MM.1S (cell line): ENCODE results near the gene COMT.

Experiments
- DNase-seq: peaks from one replicate; pipeline ENCODE4 v3.0.0-alpha.2; 2015
- H2AFZ ChIP-seq: fragments of 300-600 bp; sonication (generic); 2 replicates; pipeline ENCODE4 v1.6.0; 2016; ENCODE audit warnings: antibody characterized with exemption, low read length
- H3F3A ChIP-seq: fragments of 300-600 bp; sonication (generic); 2 replicates; pipeline ENCODE4 v1.6.1; 2016; ENCODE audit warnings: mild to moderate bottlenecking, antibody characterized with exemption, low read length, moderate library complexity, mixed read lengths; ENCODE audit not compliant: insufficient read depth
- H3K27ac ChIP-seq: fragments of 300-600 bp; sonication (generic); 2 replicates; pipeline ENCODE4 v1.5.1; 2016; ENCODE audit warnings: mild to moderate bottlenecking, low read length
- H3K27me3 ChIP-seq: fragments of 300-600 bp; sonication (generic); replicated peaks from 2 replicates; pipeline ENCODE4 v1.6.0; 2016; ENCODE audit warnings: low read length; ENCODE audit not compliant: insufficient read depth
- H3K36me3 ChIP-seq: fragments of 300-600 bp; sonication (generic); replicated peaks from 2 replicates; pipeline ENCODE4 v1.6.1; 2016; ENCODE audit warnings: mild to moderate bottlenecking, low read length, mixed read lengths; ENCODE audit not compliant: insufficient read depth
- H3K4me1 ChIP-seq: fragments of 300-600 bp; sonication (generic); 2 replicates; pipeline ENCODE4 v1.6.1; 2016; ENCODE audit warnings: low read length, mixed read lengths
- H3K4me2 ChIP-seq: fragments of 300-600 bp; sonication (generic); 2 replicates; pipeline ENCODE4 v1.6.0; 2016; ENCODE audit warnings: low read depth, low read length
- H3K4me3 ChIP-seq: fragments of 300-600 bp; sonication (generic); 2 replicates; pipeline ENCODE4 v1.5.1; 2016; ENCODE audit warnings: low read length, mixed read lengths
- H3K79me2 ChIP-seq: fragments of 300-600 bp; sonication (generic); 2 replicates; pipeline ENCODE4 v1.6.1; 2016; ENCODE audit warnings: mixed run types, low read length, mixed read lengths
- H3K9ac ChIP-seq: fragments of 300-600 bp; sonication (generic); 2 replicates; pipeline ENCODE4 v1.6.1; 2016; ENCODE audit warnings: low read length, mixed read lengths
- H3K9me2 ChIP-seq: fragments of 300-600 bp; sonication (generic); replicated peaks from 2 replicates; pipeline ENCODE4 v1.6.1; 2016; ENCODE audit warnings: mild to moderate bottlenecking, low read length, mixed read lengths; ENCODE audit not compliant: insufficient read depth
- H3K9me3 ChIP-seq: fragments of 300-600 bp; sonication (generic); replicated peaks from 2 replicates; pipeline ENCODE4 v1.6.1; 2016; ENCODE audit warnings: mild to moderate bottlenecking, low read length, mixed read lengths; ENCODE audit not compliant: insufficient read depth
- H4K20me1 ChIP-seq: fragments of 300-600 bp; sonication (generic); 2 replicates; pipeline ENCODE4 v1.6.1; 2016; ENCODE audit warnings: mild to moderate bottlenecking, low read length, moderate library complexity, mixed read lengths; ENCODE audit not compliant: insufficient read depth
- CTCF ChIP-seq: fragments of 300-600 bp; sonication (generic); IDR thresholded peaks from 2 replicates; pipeline ENCODE4 v1.5.1; 2016; ENCODE audit warnings: antibody characterized with exemption, low read length, mixed read lengths
- EZH2 ChIP-seq: fragments of 300-600 bp; sonication (generic); optimal IDR thresholded peaks from 2 replicates; pipeline ENCODE3; 2017; ENCODE audit warnings: low read depth, mild to moderate bottlenecking, antibody characterized with exemption, low read length, mixed read lengths
- EZH2phosphoT487 ChIP-seq: fragments of 300-600 bp; sonication (generic); IDR thresholded peaks from 2 replicates; pipeline ENCODE4 v1.6.1; 2018; ENCODE audit warnings: antibody characterized with exemption, low read length

COMT gene

GRCh38 chr22:19992481-19992911, 50.9 kb downstream of the COMT start:
- TF ChIP-seq CTCF = no peak
- no peak for TF ChIP-seq EZH2
- TF ChIP-seq EZH2phosphoT487 = no peak
- H3K4me2 ChIP-seq = no peak overlapping the region

GRCh38 chr22:19992921-19993355, 51.4 kb downstream of the COMT start:
- no peak overlapping the region for H3K4me3 ChIP-seq
- DNase-seq = no peak
- no peak for TF ChIP-seq CTCF
- H3F3A ChIP-seq = no peaks in the 10 kb centered on the region
- H3K79me2 ChIP-seq = no peaks in the 10 kb centered on the region
- no peak overlapping the region for H3K9ac ChIP-seq
- H3K4me1 ChIP-seq = no peaks in the 10 kb centered on the region
- peaks cover 85% of the 10 kb centered on the region for H3K27me3 ChIP-seq
- H2AFZ ChIP-seq = no peak overlapping the region
- no peaks in the 10 kb centered on the region for H3K36me3 ChIP-seq
- no peaks in the 10 kb centered on the region for H4K20me1 ChIP-seq
- no peaks in the 10 kb centered on the region for H3K9me2 ChIP-seq
- no peaks in the 10 kb centered on the region for H3K9me3 ChIP-seq
- H3K4me2 ChIP-seq = no peak overlapping the region
- no peak overlapping the region for H3K27ac ChIP-seq

More at GRCh38 chr22:19992481-19992911, 50.9 kb downstream of the COMT start:
- Histone ChIP-seq H3K4me3 (no peak overlapping the region), H3K79me2 (no peaks in the 10 kb centered on the region), H3K36me3 (no peaks in the 10 kb centered on the region), H3K9me3 (no peaks in the 10 kb centered on the region), H3K9ac (no peak overlapping the region), H3F3A (no peaks in the 10 kb centered on the region), H3K27ac (no peak overlapping the region), H2AFZ (no peak overlapping the region), H3K27me3 (peaks cover 80% of the 10 kb centered on the region), H4K20me1 (no peaks in the 10 kb centered on the region), H3K9me2 (no peaks in the 10 kb centered on the region), H3K4me1 (no peaks in the 10 kb centered on the region)
- DNase-seq = no peak

DNA sequence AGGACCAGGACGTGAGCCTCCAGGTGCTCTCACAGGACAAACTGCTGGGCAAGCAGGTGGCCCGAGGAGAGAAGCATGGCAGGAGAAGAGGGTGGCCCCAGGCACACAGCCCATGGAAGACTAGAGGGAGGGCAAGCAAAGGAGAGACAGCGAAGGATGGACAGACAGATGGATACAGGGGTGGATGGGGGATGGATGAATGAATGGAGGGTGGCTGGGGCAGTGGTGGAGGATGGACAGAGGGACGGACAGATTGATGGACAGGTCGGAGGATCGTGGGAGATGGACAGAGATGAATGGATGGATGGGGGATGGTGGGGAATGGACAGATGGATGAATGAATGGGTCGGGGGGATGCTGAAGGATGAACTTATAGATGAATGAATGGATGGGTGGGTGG, 52.4 kb downstream of the COMT start:
- Histone ChIP-seq H3K9ac (no peak overlapping the region), H3K9me3 (no peaks in the 10 kb centered on the region), H3K4me3 (no peak overlapping the region), H4K20me1 (no peaks in the 10 kb centered on the region), H3K27me3 (peaks cover 94% of the 10 kb centered on the region), H3K36me3 (no peaks in the 10 kb centered on the region), H3F3A (no peaks in the 10 kb centered on the region), H2AFZ (no peak overlapping the region), H3K4me2 (no peak overlapping the region), H3K9me2 (no peaks in the 10 kb centered on the region), H3K79me2 (no peaks in the 10 kb centered on the region), H3K4me1 (no peaks in the 10 kb centered on the region), H3K27ac (no peak overlapping the region)
- no peak for DNase-seq
- TF ChIP-seq CTCF (no peak), EZH2phosphoT487 (no peak), EZH2 (no peak)
